ENCODE measurements around the gene TRABD2B. TPM values are rescaled to one million over a fixed set of nuclear protein-coding genes. Genes with fewer than 3 reads are reported as not detected.

The TRABD2B gene
- total and polyA plus RNA-seq, 2 of the 13 experiments (the other 11 are each of a cell fraction or from before 2014, with no cell fraction given), result 0.04 TPM; not detected in 1

- BruUV-seq (replicated peaks), result no TSS peak
- in situ Hi-C loops (cut with HindIII; ENCODE audit: extremely low pct_ligation_motif_present, low pct_unique_long_range_greater_than_20kb), result no loop called here
- FAIRE-seq, result no peak
- TF ChIP-seq IRF9 (CRISPR knock-in tag; IDR thresholded peaks at IDR 0.05; ENCODE audit: borderline replicate concordance) (no peak), WIZ (CRISPR knock-in tag; IDR thresholded peaks at IDR 0.05) (no peak), PRDM4 (CRISPR knock-in tag; IDR thresholded peaks at IDR 0.05; ENCODE audit: borderline replicate concordance) (no peak), TRIM24 (CRISPR knock-in tag; IDR thresholded peaks at IDR 0.05) (no peak), ZNF546 (CRISPR knock-in tag; conservative IDR thresholded peaks at IDR 0.05) (no peak), AKNA (CRISPR knock-in tag; IDR thresholded peaks at IDR 0.05; ENCODE audit: borderline replicate concordance) (no peak), CENPBD1 (CRISPR knock-in tag; IDR thresholded peaks at IDR 0.05; ENCODE audit: borderline replicate concordance, low read depth) (no peak), THAP11 (CRISPR knock-in tag; IDR thresholded peaks at IDR 0.05) (no peak), NR2C2 (CRISPR knock-in tag; IDR thresholded peaks at IDR 0.05; ENCODE audit: borderline replicate concordance) (no peak), SNAPC5 (CRISPR knock-in tag; IDR thresholded peaks at IDR 0.05; ENCODE audit: borderline replicate concordance) (no peak), KDM3A (CRISPR knock-in tag; IDR thresholded peaks at IDR 0.05; ENCODE audit: low read depth) (no peak), ZNF713 (CRISPR knock-in tag; IDR thresholded peaks at IDR 0.05) (no peak), ZNF18 (CRISPR knock-in tag; IDR thresholded peaks at IDR 0.05; ENCODE audit: insufficient replicate concordance) (no peak), ATF1 (CRISPR knock-in tag; IDR thresholded peaks at IDR 0.05) (no peak)
These were observed 33.0 kb upstream of the TRABD2B start for GRCh38 chr1:48030211-48030610.

More at GRCh38 chr1:48030211-48030610, 33.0 kb upstream of the TRABD2B start:
- H3K9ac ChIP-seq (ENCODE audit: insufficient read depth, low read depth, low read length), result no peak overlapping the region
- H3K27me3 ChIP-seq (ENCODE audit: control insufficient read depth in 1 of 2, insufficient read depth in 2 of 2, low read length in 2 of 2), result peaks cover 0 to 2% of the 10 kb centered on the region in 2 experiments; a peak in 2 of 5 replicates
- H2AFZ ChIP-seq (ENCODE audit: low read length), result no peak overlapping the region
- H3K9me3 ChIP-seq (ENCODE audit: low read length), result no peaks in the 10 kb centered on the region
- H3K79me2 ChIP-seq (ENCODE audit: insufficient read depth, low read length), result no peaks in the 10 kb centered on the region
- ATAC-seq (no peak), DNase-seq (ENCODE audit: low spot score) (no peak)
- intact Hi-C loops (cut with micrococcal nuclease; ENCODE audit: unreplicated experiment), result no loop called here
- H3K4me3 ChIP-seq (replicated peaks in 1 of 3; ENCODE audit: insufficient read depth in 1 of 3, low read depth in 2 of 3, low read length in 3 of 3), result no peak overlapping the region
- 36% methylated on average over 4 of the region's 4 CpGs for WGBS (ENCODE audit: low lambda C conversion rate)
- H3K4me1 ChIP-seq (ENCODE audit: insufficient read depth, low read length), result no peaks in the 10 kb centered on the region
- POLR2A ChIA-PET, result no interaction called here
- CTCF ChIA-PET (ENCODE audit: low intra/inter-chr PET ratio, low total read pairs), result no interaction called here
- no peak overlapping the region for H3K4me2 ChIP-seq (ENCODE audit: low read depth, low read length)
- no peak overlapping the region for H3K27ac ChIP-seq (ENCODE audit: extremely low read length, insufficient read depth, low read length)
- no peaks in the 10 kb centered on the region for H3K36me3 ChIP-seq (replicated peaks in 1 of 2; ENCODE audit: control insufficient read depth in 1 of 2, insufficient read depth in 2 of 2, low read length in 2 of 2)
- H4K20me1 ChIP-seq (ENCODE audit: insufficient read depth, low read length), result 0 out of 2 replicates have a peak, but pooled peaks cover 2% of the 10 kb centered on the region
